ENCODE data around the gene RAP2A.

The RAP2A gene

GRCh38 chr13:97423300-97424045, 10.5 kb upstream of the RAP2A start:
- DNase-seq, result no peak

DNA sequence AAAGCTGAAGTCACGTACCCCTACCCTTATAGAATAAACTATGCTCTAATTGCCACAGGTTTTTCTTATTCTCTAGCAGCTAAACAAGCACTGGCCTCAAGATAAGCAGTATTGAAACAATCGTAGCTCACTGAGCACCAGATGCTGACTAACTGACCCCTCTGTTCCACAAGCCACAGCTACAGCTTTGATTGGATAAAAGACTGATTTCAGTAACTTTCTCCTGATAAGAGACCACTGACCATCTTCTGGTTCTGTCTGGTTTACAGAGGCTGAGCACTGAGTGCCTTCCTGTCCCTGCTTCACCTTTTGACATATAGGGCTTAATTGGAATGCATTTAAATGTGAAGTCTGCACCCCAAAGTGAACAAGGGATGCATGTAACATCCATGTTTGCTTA, 8.4 kb upstream of the RAP2A start:
- no peak for DNase-seq

- no peak for DNase-seq
These were observed 7.3 kb upstream of the RAP2A start for GRCh38 chr13:97426695-97427094.

GRCh38 chr13:97429681-97430081, 4.3 kb upstream of the RAP2A start:
- DNase-seq, result no peak

DNA sequence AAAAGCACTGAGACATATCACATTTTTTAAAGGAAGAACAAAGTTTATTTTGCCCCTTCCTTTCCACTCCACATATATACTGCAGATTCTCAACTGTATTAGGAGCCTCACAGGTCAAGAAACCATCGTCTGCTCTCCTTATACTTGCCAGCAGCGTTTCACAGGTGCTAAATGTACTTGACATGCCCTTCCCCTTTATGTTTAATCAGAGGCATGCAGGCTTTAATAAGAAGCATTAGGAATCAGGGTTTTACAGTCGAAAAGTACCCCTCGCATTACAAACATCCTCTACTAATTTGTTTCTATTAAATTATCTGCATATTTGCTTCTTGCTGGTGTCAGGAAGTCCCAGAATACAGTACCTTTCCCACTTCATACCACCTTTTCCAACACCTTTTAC, 3.7 kb upstream of the RAP2A start:
- DNase-seq, result no peak

GRCh38 chr13:97431171-97431764, 2.7 kb upstream of the RAP2A start:
- DNase-seq, result no peak

DNA sequence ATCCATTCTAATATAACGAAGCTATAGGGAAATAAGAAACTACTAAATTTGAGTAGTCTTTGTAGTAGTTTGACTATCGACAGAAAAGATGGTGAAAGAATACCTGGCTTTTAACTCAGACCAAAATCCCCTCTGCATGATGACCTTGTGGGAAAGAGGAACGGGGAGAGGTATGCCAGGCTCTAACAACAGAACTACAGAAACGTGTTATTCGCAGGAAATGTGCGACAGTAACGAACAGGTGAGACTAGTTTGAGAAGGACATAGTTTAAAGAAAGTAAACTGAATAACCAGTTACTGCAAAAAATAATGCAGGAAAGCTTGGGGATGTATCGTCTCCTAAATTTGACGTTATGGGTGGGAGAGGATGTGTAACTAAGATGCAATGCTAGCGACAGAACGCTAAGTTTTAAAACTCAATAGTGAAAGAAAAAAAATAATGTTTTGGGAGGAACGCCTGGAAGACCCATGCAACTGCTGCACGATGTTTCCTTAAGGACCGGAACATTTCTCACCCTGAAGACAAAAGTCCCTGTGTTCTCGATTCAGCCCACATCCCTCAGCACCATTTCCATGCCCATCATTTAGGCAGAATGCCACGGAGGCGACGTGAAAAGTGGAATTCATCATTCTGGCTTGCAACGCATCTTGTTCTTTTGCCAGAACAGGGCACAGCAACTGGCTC, 1.6 kb upstream of the RAP2A start:
- DNase-seq, result no peak

GRCh38 chr13:97432917-97433726, 847 bp upstream of the RAP2A start:
- DNase-seq, result peak; percentile 47

GRCh38 chr13:97434397-97435201, 630 bp downstream of the RAP2A start:
- DNase-seq, result no peak

GRCh38 chr13:97435323-97435722, 1.4 kb downstream of the RAP2A start:
- DNase-seq, result no peak

DNA sequence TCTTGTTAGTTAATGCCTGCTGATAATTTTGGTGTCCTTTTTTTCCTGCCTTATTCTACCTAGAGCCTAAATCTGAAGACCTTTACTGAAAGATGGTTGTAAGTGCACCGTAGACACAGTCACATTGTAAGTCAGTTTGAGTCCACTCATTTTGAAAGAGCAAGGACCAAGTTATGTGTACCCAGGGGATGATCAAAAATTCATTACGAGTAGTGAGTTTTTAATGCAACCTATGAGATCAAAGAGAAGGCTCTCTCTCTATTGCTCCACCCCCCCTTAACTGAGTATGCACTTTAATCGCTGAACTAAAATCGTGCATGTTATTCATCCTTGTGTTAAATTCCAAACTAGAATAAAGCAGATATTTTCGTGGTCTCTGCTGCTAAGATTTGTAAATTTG, 1.8 kb downstream of the RAP2A start:
- no peak for DNase-seq

DNA sequence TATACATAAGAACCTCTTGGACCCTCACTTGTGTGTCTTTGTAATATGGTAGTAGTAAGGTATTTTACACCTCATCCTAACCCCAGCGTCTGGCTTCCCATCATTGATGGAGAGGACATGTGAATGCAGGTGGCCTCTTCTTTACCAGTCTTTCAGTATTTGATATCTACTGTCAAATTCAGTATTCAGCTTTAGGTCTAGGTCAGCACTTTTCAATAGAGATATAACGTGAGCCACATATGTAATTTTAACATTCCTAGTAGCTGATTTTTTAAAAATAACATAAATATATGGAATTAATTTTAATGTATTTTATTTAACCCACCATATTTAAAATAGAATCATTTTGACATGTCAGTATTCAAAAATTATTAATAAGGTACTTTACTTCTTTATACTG, 2.9 kb downstream of the RAP2A start:
- no peak for DNase-seq

GRCh38 chr13:97437729-97438128, 3.8 kb downstream of the RAP2A start:
- DNase-seq, result no peak

GRCh38 chr13:97438856-97439595, 5.1 kb downstream of the RAP2A start:
- no peak for DNase-seq

GRCh38 chr13:97440598-97441170, 6.7 kb downstream of the RAP2A start:
- DNase-seq, result no peak

- DNase-seq, result no peak
These were observed 7.4 kb downstream of the RAP2A start for GRCh38 chr13:97441368-97441767.

DNA sequence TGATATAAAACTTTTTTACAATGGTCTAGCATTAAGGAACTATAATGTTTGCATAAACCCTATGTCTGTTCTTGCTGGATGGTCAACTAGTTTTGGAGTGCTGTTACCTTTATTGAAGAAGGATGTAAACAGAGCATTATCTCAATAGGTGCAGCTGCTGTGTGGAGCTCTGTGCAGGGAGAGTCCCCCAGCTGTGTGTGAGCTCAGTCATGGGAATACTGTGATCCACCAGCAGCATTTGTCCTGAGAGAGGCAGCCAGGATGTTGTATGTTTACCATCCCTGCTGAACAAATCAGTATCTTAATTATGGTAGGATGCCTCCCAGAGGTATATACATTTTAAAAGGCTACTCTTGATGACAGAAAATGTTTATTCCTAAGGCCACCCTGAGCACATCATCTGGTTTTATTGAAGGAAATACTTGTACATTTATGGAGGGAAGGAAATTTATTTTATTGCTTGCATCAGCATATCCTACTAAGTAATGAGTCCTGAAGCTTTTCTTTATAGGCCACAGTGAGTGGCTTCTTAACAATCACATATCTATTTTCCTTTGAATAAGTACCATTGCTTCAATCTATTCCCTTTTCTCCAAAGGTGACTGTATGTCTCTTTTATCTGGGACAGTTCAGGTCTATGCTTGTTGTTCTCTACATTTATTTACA, 11.7 kb downstream of the RAP2A start:
- no peak for DNase-seq

DNA sequence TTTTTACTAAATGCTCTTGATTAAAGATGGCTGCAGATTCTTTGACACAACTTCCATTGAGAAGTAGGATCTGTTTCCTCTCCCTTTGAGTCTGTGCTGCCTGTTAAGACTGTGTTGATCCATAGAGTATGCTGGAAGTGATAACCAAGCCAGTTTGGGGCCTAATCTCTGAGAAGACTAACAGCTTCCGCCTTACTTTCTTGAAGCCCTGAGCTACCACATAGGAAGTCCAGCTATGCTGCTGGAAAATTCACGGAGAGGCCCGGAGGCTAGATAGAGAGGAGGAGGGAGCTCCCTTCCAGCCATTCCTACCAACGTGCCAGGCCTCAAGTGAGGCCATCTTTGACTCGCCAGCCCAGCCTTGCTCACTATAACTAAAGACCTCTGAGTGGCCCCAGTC, 12.5 kb downstream of the RAP2A start:
- no peak for DNase-seq

DNA sequence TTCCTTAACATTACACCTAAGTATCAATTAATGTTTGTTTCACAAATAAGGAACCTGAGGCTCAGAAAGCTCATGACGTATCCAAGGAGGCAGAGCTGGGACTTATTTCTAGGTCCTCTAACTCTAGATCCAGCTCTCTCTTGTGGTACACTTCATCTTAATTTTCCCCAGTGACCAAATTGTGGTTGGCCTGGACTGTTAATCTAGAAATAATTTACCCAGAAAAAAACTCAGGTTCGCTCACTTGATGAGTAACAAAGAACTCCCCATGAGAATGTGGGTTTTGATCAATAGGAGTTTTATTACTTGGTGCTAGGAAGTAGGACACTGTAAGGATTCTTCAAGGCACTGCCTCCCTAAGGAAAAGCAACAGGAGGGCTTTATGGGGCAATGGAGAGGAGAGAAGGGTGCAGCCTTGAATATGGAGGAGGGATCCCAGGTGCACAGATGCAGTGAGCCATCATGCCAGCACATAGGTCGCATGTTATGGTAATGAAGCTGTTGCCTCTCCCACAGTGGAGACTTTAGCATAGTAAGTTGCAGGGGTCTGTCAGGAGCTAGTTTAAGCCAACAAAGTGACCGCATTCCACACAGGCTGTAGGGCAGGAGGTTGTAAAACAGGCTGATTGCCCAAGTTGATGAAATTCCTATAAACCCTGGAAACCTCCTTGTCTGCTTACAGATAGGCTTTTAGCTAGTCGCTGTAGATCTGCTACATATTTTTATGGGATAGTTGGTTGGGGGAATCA, 14.7 kb downstream of the RAP2A start:
- DNase-seq, result no peak

DNA sequence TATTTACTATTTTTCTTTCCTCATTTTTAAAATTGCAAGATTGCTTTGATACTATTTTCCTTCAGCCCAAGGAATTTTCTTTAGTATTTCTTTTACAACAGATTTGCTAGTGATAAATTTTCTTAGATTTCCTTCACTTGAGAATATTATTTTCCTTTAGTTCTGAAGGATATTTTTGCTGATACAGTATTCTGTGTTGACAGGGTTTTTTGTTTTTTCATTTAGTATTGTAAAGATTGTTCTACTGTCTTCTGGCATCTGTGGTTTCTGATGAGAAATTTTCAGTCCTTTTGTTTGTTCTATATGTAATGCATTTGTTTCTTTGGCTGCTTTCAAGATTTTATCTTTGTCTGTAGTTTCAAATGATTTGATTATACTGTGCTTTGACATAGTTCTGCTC, 20.7 kb downstream of the RAP2A start:
- DNase-seq, result no peak

Data from NCI-H1436 treated with DMSO at 0.1 percent for 48 hours (cell line).